ENCODE measurements around the gene PGM2L1.
"Not testable (repeated sequence)": the region's sequence is repeated elsewhere in the genome, so short reads cannot be mapped to it uniquely, and the experiment has no call there.

Gene PGM2L1

DNA sequence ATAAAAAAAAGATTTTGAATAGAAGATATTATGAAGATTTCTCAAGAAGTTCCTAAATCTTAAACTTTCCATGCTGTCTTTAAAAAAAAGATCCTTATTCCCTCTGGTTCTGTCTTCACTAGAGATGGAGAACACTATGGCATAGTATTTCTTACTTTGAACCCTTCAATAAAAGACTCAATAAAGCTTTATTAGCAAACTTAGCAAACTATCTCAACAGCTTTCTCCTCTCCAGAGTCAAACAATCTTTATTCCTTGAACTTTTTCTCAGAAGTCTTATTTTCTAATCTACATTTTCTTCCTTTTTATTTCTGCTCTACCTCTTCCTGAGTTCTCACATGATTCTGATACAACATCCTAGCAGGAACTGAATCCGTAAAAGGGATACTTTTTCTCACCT, 65.0 kb downstream of the PGM2L1 start:
- no peak for DNase-seq (ENCODE audit: low spot score)

DNA sequence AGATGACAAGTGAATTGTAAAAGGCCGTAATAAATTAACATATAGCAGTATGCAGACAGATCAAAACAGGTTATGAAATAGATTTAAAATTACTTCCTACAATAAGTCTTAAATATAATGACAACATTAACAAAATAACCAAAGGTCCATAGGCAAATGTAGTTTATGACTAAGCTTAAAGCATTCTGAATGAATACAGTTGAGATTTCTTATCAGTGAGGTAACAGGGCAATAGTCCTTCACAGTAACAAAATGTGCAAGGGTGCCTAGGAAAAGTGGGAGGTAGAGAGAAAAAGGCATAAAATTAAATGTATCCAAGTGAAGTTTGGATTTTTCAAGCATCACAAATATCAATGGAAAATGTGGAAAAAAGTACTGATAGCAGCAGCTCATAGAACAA, 65.9 kb downstream of the PGM2L1 start:
- no peak for DNase-seq (ENCODE audit: low spot score)

DNA sequence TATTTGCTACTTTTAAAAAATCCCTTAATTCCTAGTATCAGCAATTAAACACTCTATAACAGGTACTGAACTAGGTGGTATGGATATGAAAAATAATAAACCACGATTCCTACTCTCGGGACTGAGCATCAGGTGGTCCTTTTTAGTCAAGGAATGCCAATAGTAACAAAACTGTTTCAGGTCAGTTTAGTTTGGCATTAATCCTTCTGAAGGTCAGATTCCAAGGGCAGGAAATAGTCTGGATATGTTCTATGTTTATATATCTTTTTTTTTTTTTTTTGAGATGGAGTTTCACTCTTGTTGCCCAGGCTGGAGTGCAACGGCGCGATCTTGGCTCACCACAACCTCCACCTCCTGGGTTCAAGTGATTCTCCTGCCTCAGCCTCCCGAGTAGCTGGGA, 67.2 kb downstream of the PGM2L1 start:
- not testable (repeated sequence) for DNase-seq (ENCODE audit: low spot score)

DNA sequence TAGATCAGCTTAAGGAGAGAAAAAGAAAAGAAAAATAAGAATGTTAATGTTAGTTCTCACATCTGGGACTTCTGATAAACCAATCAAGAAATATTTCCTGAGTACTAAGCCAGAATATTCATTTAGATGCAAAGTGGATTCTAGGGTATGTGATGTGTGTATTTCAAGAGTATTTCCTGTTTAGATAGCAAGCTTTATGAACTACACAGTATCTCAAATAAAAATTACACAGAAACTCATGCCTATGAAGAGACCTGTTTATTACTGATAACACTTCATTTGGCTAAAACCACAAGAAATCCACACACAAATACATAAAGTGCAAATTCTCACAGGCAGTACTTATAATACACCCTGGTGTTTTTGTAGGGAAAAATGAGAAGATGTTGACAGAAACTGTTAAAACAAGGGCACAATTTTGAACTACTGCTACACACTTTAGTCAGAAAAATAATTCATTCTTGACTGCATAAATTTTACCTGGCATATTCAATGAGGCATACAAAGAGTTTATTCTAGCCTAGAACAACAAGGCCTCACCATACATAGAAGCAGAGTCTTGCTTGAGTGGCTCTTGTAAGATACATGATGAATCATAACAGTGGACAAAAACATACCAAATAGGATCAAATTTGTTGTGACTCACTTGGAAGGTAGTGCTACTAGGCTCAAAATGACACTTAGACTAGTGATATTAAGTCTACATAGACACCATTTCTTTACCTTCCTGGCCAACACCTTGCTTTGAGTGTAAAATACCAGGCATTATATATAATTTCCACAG, 68.0 kb downstream of the PGM2L1 start:
- DNase-seq (ENCODE audit: low spot score) = peak; percentile 60

DNA sequence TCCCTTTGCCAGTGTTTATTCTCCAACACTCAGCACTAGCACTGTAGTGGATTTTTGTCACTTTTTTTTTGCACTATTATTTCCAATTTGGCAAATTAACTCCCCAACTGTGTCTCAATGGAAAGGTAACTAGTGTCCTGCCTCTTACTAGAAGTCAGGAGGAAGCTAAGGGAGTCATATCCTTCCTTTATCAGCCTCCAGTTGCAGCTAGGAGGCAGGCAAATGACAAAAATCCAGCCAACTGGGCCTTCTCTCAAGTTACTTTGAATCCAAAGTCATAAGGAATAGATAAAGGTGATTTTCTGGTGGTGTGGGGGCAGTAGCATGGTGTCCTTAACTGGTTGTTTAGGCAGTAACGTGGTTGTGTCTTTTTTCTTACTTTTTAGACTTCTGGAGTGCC, 71.2 kb downstream of the PGM2L1 start:
- peak; percentile 44 for DNase-seq (ENCODE audit: low spot score)

DNA sequence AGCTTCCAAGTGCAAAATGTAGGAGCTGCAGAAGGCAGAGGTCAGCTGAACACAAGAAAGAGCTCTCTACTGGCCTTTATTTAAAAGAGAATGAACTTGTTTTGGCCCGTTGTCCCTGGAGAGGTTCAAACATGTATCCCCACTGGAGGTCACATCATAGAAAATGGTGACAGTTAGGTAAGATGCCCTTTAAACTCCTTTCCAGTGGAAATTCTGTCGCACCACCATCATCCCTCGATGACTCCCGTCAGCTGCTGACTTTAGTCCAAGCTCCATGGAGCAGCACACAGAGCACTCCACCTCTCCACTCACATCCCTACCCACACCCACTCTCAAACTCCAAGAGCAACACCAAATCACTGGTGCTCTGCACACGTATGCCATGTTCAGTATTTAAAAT, 71.6 kb downstream of the PGM2L1 start:
- no peak for DNase-seq (ENCODE audit: low spot score)

DNA sequence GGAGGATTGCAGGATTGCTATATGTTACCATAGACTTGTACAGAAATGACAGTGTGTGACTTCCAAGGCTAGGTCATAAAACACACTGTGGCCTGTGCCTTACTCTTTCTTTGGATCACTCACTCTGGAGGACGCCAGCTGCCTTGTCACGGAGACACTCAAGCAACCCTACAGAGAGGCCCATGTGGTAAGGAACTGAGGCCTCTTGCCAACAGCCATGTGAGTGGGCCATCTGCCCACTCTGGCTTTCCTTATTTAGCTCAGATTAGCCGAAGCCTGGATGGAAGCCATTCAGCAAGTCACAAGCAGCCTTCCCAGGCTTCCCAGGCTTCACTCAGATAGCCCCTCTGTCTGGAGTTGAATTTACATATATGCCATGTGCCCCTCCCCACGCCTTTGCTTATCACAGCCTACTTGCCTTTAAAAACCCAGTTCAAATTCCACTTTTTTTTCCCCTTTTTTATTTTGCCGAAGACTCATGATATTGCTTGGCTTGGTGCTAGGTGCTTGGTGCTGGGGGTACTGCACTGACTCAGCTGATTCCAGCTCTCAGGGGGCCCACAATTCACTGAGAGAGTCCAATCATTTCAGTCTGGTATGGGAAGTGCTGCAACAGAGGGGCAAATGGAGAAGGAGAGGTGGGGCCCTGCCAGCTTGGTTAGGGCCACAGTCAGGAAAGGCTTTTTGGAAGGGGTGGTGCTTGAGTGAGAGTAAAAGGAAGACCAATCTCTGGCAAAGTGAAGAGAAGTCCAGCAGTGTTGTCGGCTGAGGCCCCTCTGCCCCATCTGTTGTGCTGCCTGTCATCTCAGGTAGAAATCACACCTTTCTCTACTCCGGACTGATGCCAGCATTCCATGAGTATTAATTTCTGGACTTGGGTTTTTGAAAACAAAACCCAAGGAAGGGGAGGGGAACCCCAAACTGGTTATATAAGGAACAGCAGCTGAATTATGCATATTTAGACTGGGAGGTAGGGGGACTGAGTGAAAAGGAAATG, 72.3 kb downstream of the PGM2L1 start:
- DNase-seq (ENCODE audit: low spot score) = no peak

DNA sequence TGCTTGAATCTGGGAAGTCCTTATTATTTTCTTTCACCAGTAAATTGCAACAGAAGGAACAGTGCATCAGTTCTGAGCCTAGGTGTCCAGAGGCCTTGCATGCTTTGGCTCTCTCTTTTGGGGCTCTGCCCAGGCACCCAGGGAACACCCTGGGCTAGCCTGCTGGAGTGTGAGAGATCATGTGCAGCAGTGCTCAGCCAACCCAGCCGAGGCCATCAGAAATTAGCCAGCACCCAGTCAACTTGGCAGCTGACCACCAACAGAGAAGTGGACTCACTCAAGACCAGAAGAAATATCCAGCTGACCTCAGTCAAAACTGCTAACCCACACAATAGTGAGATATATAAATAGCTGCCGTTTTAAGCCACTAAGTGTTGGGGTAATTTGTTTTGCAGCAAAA, 75.6 kb downstream of the PGM2L1 start:
- no peak for DNase-seq (ENCODE audit: low spot score)

DNA sequence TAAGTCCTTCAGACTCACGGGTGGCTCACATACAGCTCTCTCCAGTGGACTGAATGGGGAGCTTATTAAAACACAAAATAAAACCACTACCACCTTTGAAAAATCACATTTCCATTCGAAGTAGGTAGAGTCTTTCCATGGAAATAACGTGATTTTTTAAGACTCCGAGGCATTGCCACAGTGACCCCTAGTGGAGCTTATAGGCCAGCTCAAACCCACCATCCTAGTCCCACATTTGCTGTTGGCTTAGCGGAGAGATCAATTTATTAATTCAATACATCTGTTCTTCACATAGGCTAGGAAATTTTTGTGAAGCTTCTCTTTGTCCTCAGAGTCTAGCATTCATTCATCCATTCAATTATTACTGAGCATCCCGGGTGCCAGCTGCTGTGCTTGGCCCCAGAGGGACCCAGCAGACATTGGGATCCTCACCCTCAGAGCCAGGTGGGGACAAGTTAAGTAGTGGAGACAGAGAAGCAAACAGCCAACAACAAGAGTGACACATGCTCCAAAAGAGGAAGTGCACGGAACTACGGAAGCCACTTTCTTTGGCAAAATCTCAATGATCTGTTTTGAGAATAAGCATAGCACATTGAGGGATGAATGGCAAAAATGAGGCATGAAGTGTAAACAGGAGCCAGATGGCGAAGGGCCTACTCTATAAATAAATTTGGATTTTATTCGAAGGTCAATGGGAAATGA, 76.6 kb downstream of the PGM2L1 start:
- DNase-seq (ENCODE audit: low spot score) = peak; percentile 51

DNA sequence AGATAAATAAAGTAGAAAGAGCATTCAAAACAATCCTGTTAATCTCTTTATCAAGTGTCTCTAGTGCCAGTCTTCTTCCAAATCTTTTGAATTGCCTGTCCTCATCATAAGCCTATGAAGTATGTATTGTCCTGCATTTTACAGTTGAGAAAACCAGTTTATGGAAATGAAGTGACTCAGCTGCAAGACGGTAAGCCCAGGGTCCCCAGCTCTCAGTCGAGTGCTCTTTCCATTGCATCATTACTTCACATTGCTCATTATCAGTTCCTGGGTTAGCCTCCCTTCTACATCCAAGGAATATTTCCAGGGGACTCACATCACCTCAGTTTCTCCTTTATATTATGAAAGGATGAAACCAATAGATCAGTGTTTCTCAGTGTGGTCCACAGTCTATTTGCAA, 77.7 kb downstream of the PGM2L1 start:
- no peak for DNase-seq (ENCODE audit: low spot score)

DNA sequence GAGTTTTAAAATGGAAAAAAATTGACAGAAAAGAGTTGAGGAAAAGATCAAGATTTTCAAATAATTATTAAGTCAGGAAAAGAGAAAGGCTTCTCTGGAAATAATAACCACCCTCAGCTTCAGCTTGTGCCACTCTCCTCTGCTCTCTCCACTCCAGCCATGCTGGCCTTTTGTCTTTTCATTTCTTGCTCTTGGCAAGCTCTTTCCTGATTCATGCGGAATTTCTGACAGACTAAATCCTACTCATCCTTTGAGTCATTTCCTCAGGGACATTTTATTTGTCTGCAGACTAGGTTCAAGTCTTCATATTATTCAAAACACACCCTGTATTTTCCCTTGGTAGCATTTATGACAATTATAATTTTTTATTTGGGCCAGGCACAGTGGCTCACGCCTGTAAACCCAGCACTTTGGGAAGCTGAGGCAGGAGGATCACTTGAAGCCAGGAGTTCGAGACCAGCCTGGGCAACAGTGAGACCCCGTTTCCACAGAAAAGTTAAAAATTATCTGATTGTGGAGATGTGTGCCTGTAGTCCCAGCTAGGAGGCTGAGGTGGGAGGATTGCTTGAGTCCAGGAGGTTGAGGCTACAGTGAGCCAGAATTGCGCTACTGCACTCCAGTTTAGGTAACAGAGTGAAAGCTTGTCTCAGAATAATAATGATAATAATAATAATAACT, 79.0 kb downstream of the PGM2L1 start:
- peak; percentile 99 for DNase-seq (ENCODE audit: low spot score)

DNA sequence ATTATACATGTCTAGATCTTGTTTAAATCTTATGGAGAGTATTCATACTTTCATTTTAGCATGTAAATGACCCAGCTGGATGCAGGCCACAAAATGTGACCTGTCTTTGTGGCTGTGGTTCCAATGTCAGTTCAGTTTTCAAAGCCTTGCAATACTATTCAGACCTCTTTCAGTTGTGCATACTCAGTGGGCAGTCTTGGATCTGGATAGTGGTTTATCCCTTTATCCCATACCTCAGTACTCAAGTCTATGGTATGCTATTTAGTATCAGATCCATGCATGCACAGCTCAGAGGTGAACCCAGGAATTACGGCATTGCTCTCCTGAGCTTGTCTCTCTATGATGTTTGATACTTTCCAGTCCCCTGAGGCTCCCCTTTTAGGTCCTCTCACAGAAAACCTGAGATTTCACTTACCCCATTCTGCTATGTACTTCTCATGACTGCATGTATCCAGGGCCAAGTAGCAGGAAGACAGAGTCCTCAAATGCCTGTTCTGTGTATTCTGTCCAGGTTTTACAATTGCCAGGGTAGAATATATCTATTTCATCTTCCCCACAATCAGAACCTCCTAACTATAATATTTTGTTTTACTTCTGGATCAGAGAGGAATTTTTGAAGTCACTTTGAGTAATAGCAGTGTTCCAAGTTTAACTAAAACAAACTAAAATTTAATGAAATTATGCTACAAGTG, 79.8 kb downstream of the PGM2L1 start:
- no peak for DNase-seq (ENCODE audit: low spot score)

DNA sequence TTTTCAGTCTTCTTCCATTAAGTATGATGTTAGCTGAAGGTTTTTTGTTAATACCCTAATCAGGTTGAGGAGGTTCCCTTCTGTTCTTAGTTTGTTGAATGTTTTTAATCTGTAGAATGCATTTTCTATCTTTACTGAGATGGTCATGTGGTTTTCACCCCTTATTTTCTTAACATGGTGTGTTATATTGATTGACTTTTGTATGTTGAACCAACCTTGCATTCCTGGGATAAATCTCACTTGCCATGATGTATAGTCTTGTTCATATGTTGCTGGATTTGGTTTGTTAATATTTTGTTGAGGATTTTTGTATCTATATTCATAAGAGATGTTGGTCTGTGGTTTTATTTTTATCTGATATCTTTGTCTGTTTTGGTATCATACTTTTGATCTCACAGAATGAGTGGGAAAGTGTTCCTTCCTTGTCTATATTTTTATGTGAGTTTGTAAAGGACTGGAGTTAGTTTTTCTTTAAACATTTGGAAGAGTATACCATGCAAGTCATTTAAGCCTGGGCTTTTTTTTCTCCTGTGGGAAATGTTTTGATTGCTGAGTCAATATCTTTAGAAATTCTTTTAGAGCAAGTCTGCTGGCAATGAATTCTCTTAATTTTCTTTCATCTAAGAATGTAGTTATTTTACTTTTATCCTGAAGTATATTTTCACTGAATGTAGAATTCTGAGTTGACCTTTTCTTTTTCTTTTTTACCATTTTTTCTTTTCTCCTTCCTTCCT, 81.3 kb downstream of the PGM2L1 start:
- DNase-seq (ENCODE audit: low spot score) = no peak

DNA sequence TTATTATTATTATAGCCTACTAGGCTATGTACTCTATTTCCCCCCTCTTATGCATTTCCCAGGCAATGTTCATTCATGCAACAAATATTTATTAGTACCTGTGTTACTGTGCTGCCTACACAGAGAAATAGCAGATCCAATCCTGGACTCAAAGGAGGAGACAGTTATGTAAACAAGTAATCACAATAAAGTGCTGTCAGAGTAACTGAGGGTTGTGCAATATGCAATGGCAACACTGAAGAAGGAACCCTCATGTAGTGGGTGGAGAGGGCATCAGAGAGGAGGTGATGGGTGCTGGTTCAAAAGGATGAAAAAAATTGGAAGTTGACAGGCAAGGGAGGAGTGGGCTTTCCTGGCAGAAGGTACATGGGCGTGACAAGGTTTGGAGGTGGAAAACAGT, 85.9 kb downstream of the PGM2L1 start:
- no peak for DNase-seq (ENCODE audit: low spot score)

DNA sequence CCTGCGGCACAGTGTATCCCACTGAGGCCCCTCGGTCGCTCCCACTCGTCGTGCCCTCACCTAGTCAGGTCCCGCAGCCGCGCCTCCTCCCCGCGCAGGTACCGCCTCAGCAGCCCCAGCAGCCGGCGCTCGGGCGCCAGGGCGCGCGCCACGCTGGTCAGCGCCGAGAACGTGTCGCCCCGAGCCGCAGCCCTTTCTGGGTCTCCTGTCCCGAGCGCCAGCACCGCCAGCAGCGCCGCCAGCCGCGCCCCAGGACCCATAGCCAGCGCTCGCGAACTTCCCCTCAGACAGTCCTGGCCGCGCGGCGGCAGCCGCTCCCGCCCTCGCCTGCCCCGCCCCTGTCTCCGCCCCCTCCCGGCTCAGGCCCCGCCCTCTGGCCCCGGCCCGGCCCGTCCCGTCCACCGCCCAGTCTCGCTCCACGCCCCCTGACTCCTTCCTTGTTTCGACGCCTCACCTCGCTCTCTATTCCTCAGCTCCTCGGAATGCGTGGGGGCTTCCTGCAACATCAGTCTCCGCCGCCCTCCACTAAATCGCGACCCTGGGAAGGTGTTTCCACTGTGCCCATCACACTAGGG, 86.8 kb downstream of the PGM2L1 start, which contains the start of gene P4HA3:
TSS of gene P4HA3 (minus strand) at position 289 of the 575 bp plus-strand sequence. CDS start at position 260, 29 bp downstream.
- DNase-seq (ENCODE audit: low spot score) = no peak

DNA sequence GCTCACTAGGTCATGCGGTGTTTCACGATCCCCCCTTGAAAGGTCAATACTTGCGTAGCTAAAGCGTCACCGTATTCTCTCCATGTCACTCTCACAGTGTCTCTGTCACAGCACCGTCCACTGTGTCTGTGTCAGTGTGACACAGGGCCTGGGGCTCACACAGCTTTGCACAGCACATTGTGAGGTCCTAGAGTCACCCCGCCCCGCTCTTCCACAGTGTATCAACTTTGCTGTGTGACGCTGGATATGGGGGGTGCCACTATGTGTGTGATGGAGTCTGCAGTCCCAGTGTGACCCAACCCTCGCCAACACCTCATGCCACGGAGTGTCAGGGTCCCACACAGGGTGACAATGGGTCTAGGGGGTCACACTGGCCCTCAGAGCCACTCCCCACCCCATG, 87.4 kb downstream of the PGM2L1 start:
- DNase-seq (ENCODE audit: low spot score) = no peak

DNA sequence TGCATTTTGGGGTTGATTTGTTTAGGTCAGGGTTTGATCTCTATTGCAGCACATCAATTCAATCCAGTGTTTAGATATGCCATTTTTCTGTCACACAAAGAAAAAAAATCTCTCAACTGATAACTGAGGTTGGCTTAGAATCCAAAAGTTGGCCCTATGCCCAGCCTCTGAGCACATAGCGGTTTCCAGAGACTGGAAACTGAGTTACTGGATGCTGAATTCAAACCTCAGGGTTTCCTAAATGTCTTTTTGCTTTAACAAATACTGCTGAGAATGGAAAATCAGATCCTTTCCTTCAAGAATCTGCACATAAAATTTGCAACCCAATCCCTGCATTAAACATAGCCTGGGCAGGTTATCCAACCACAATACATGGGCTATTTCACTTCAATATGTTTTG, 90.8 kb downstream of the PGM2L1 start:
- DNase-seq (ENCODE audit: low spot score) = no peak

DNA sequence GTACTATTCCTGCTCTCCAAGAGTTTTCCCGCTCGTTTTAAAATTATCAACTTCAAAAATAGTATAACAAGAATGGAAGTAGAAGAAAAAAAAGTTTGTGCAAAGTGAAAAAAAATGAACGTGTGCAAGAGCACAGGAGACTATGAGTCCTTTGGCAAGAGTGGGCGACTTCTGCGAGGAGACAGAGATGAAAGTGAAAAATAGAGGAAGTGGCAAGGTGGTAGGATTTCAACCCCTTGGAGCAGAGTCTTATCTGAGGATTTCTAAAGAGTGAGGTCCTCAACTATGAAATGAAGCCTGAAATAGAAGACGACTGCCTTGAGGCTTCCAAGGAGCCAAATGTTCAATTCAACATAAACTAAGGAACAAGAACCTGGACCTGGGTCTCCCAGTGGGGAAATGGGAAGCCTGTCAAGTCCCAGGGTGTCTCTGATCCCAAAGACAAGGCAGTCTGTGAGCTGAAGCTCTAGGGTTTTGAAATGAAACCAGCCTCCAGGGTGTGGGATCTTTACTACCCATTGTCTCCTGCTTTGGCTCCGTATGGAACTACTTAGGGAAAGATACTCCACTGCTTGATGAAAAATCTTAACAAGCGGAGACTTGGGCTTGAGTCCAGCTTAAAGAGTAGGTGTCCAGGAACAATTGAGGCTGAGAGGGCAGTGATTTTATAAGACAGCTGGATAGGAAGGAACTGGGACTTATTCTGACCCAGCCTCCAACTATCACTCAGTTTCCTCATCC, 91.6 kb downstream of the PGM2L1 start:
- no peak for DNase-seq (ENCODE audit: low spot score)

DNA sequence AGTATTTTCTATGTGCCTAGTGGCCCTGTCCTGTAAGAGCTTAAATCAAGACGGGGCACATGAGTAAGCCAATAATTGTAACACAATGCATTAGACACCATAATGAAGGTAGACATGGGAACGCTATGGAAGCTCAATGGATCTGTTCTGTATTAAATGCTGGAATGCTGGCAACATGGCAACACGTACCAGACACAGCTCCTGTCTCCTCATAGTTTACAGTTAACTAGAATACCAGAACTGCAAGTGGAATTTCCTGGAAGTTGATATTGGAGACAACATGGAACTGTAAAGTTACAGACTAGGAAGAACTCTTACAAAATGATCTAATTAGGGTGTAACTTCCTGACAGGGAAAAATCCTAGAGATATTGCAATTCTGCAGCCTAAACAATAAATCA, 99.2 kb downstream of the PGM2L1 start:
- no peak for DNase-seq (ENCODE audit: low spot score)

Measured in kidney capillary endothelial cell (primary cell).